ENCODE results near the gene MALRD1.

The MALRD1 gene

DNA sequence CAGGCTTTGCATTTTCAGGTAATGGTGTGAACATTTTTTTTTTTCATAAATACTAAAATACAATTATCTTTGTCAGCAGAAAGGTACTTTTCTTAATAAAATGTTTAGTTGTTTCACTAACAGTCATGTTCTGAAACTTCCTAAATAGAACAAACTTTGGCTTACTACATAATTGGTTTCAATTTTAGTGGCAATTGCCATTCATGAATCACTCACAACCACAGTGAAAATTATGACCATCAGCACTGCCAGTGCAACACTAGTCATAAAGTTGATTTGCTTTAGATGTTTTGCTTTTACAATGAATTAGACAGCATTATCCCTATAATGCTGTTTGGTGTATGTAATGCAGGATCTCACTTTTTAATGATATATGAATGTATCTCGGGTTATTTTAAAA is 470.0 kb downstream of the MALRD1 start:
- in situ Hi-C loops (cut with MboI; ENCODE audit: low pct_unique_long_range_greater_than_20kb, low sequenced_read_pairs): no loop called here

DNA sequence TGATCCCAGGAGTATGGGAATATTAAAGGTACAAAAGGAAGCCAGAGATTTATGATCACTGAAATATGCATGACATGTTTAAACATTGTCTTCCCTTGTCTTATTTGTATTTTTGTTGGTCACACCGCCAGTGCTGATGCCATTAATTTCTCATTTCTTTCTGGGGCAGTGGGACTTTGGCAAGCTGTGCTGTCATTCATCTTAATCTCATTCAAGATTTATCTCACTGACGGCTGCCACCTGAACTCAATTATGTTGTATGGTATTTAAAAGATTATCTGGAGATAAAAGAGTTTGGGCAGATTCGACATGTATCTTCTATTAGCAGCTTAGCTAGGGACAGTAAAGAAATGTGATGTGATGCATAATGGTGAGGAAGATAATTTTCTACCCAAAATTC is 482.7 kb downstream of the MALRD1 start:
- in situ Hi-C loops (cut with MboI; ENCODE audit: low pct_unique_long_range_greater_than_20kb, low sequenced_read_pairs): no loop called here
- no peak for DNase-seq

More for the DNA sequence above, 470.0 kb downstream of the MALRD1 start:
- DNase-seq: no peak

DNA sequence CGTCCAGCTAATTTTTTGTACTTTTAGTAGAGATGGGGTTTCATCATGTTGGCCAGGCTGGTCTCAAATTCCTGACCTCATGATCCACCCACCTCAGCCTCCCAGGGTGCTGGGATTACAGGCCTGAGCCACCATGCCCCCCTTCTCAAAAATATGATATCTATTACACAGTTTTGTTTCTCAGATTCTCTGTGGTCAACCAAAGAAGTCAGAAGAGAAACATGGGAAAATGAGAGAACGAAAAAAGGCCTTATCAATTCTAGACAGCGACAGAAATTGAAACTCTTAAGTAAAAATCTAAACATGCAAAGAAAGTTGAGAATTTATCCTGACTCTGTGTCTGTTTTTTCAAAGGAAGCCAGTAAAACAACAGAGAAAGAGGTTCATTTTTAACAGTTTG is 483.8 kb downstream of the MALRD1 start:
- DNase-seq: no peak
- in situ Hi-C loops (cut with MboI; ENCODE audit: low pct_unique_long_range_greater_than_20kb, low sequenced_read_pairs): no loop called here

DNA sequence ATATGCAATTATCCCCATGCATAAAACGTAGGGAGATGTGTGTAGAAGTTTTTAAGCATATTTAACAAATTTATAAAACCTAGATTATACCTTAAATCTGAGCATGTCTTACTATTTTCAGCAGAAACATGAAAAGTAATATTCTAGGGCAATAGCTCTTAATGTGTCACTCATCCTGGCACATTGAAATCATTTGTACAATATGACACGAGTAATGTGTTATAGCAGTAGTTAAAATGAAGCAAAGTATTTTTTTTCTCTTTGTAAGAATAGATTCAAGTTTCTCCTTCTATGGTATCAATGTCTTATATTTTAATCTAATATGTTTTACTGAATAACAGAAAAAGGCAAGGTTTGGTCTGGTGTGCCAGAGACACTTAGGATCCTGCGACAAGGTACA is 492.7 kb downstream of the MALRD1 start:
- no peak for DNase-seq
- in situ Hi-C loops (cut with MboI; ENCODE audit: low pct_unique_long_range_greater_than_20kb, low sequenced_read_pairs): no loop called here

DNA sequence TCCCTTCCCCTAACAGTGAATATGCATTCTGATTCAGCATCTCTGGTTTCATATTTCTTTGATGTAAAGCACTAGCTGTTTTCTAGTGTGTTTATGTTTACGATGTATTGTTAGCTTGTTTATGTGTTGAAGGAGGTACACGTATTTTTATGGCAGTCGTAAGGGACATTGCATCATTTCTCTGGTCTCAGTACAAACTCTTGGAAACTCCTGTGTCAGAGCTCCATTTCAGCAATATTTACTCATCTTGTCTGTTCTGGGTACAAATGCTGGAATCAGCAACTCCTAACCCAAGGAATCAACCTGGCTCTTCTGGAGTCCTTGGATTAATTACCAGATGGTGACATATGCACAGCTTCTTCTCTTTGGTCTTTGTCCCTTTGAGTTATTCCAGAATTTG is 497.6 kb downstream of the MALRD1 start:
- DNase-seq: no peak
- in situ Hi-C loops (cut with MboI; ENCODE audit: low pct_unique_long_range_greater_than_20kb, low sequenced_read_pairs): no loop called here

DNA sequence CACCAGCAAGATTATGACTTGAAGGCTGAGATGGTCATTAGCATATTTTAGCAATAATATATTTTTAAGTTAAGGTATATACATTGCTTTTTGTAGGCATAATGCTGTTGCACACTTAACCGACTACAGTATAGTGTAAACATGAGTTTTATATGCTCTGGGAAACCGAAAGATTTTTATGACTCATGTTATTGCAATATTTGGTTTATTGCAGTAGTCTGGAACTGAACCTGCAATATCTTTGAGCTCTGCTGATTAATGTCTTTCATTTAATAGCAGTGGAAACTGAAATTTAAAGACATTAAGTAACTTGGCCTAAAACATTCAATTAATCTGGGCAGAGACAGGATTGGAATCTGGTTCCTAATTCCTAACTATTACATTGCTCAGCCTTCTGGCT is 500.9 kb downstream of the MALRD1 start:
- in situ Hi-C loops (cut with MboI; ENCODE audit: low pct_unique_long_range_greater_than_20kb, low sequenced_read_pairs): no loop called here
- DNase-seq: no peak

DNA sequence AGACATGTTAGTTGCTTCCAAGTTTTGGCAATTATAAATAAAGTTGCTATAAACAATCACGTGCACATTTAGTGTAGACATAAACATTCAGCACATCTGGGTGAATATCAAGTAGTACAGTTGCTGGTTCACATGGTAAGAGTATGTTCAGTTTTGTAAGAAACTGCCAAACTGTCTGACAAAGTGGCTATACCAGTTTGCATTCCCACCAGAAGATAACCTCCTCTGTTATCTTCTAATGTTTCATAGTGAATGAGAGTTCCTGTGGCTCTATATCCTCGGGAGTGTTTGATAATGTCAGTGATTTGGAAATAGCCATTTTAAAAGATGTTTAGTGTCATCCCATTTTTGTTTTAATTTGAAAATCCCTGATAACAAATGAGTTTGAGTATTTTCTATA is 508.1 kb downstream of the MALRD1 start:
- in situ Hi-C loops (cut with MboI; ENCODE audit: low pct_unique_long_range_greater_than_20kb, low sequenced_read_pairs): no loop called here
- DNase-seq: no peak

DNA sequence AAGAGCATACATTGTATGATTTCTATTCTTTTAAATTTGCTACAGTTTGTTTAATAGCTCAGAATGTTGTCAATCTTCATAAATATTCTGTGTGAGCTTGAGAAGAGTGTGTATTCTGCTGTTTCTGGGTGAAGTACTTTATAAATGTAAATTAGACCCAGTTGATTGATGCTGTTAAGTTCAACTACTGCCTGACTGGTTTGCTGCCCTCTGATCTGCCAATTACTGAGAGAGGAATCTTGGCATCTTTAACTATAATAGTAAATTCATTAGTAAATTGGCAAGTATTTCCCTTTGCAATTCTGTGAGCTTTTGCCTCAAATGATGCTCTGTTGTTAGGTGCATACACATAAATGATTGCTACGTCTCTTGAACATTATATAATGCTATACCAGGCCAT is 512.6 kb downstream of the MALRD1 start:
- DNase-seq: no peak
- in situ Hi-C loops (cut with MboI; ENCODE audit: low pct_unique_long_range_greater_than_20kb, low sequenced_read_pairs): no loop called here

DNA sequence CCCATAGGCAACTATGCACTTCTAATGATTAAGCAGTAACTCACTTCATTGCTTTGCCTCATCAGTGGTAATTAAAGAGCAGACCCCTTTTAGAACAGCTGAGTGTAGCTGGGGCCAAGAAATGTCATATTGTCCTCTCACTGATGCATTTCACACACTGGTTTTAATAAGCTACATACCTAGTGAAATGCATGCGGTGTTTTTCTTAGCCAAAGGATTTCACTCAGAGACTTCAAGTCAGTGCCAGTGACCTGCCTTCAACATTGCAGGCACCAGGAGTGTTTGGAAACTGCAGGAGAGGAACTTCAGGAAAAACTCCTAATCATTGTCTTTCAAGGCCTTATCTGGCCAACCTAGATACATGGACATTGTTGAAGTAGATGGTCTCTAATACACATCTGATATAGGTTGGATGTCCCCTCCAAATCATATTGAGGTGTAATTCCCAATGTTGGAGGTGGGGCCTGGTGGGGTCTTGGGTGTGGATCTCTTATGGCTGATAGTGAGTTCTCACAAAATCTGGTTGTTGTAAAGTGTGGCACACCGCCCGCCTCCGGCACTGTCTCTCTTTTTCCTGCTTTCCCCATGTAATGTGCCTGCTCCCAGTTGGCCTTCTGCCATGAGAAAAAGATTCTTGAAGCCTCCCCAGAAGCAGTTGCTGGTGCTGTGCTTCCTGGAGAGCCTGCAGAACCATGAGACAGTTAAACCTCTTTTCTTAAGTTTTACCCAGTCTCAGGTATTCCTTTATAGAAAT is 515.0 kb downstream of the MALRD1 start:
- in situ Hi-C loops (cut with MboI; ENCODE audit: low pct_unique_long_range_greater_than_20kb, low sequenced_read_pairs): no loop called here
- no peak for DNase-seq

DNA sequence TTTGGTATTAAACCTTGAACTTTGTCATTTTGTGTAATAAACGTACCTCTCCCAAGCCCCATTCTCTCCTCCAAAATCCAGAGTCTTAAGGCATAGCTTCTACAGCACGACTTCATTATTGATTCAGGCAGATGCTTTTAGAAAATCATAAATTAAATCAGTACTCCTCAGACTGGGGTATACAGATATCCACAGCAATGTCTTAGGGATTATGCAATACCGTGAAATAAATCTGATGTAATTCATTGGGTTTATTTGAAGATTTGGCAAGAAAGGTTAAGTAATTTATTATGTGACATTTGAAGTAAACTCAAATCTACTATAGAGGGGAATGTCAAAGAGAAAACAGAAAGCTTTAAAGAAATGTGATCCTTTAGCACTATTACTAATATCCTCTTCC is 521.5 kb downstream of the MALRD1 start:
- no peak for DNase-seq
- in situ Hi-C loops (cut with MboI; ENCODE audit: low pct_unique_long_range_greater_than_20kb, low sequenced_read_pairs): no loop called here

DNA sequence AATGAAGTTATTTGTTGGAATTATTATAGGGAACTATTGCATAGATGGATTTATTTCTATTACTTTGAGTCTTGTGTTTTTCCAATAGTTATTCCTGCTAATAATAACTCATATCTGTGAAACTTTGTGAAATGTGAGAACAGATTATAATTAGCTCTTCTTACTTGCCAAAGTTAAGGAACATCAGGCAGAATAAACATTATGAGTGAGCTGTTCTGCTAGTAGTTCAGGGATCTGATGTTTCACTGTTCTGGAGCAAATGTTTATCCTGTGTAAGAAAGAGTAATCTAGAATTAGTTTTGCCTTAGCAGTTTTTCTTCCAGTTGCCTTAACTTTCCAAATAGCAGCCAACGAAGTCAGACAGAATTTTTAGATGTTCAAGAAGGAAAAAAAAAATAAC is 522.4 kb downstream of the MALRD1 start:
- no peak for DNase-seq
- in situ Hi-C loops (cut with MboI; ENCODE audit: low pct_unique_long_range_greater_than_20kb, low sequenced_read_pairs): no loop called here

DNA sequence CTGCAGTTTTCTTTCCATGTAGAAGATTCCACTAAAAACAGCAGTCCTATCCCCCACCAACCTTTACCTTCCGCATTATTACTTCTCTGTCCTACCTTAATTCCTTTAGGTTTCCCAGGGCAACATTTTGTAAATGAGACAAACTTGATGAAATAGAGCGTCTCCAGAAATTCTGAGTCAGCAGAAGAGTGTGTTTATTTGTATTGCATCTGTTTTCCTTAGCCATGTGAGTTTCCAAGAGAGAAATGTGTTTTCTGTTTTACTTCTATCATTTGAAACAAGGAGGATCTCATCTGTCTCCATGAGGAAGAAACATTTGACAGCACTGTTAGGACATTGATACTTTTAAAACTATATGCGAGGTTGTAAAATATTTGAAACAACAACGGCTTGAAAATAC is 523.5 kb downstream of the MALRD1 start:
- in situ Hi-C loops (cut with MboI; ENCODE audit: low pct_unique_long_range_greater_than_20kb, low sequenced_read_pairs): no loop called here
- DNase-seq: no peak

DNA sequence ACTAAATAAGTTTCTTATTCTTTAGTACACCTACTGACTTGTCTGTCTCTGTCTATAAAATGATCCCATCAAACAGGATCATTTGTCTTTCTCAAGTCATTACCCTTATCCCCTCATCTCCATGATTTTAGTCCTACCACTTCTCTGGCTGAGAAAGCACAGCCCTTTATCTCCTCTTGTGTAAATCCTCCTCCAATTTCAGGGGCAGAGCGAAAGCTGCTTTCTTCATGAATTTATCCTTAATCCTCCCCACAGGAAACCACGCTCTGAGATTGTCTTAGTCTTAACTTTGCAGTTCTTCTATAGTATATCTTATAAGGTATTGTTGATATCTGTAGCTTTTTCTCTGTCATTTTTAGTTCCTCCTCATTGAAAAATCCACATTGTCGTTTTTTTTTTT is 528.0 kb downstream of the MALRD1 start:
- in situ Hi-C loops (cut with MboI; ENCODE audit: low pct_unique_long_range_greater_than_20kb, low sequenced_read_pairs): no loop called here
- no peak for DNase-seq

DNA sequence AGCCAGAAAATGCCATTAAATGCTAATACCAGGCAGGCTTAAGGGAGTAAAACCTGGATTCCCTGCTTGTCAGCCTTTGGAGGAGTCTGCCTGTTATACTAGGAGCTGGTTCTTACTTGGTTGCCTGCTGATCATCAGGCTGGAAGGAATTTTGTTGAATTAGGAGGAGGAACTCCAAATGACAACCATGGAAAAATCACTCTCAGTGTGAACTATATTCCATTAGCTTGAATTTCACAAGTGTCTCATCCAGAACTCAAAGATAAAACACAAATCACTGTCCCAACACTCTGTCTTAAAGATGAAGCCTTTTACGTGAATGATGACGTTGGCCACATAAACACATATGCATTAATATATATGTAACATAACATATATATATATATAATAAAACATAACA is 528.8 kb downstream of the MALRD1 start:
- in situ Hi-C loops (cut with MboI; ENCODE audit: low pct_unique_long_range_greater_than_20kb, low sequenced_read_pairs): no loop called here
- DNase-seq: no peak

DNA sequence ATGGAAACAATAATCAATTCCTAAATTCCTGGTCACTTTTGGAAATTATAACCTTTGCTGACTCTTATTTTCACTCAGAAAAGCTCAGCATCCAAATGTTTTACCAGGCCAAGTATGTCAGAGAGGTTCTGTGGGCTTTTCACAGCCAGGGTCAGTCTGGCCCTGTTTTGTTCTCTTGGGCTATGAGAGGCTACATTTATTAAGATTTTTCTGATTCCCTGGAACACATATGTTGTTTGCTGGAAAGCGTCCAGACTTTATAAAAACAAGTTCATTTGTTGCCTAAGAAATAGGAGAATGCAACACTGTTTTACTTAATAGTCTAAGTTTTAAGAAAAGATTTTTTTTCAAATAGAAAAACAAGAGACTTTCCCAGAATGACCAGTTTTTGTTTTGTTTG is 529.2 kb downstream of the MALRD1 start:
- in situ Hi-C loops (cut with MboI; ENCODE audit: low pct_unique_long_range_greater_than_20kb, low sequenced_read_pairs): no loop called here

DNA sequence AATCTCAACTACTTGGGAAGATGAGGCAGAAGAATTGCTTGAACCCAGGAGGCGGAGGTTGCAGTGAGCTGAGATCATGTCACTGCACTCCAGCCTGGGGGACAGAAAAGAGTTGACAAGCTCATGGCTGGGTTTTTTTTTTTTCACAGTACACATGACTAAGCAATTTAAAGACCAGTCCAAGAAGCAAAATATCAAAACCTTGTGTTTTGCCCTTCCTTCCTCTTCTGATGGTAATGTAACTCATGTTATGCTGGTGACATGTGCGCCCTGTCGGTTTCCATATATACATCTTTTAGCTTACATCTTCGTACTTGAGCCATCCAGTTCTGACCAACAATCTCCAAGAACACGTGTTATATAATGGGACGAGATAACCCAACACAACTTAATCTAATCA is 530.0 kb downstream of the MALRD1 start:
- peak; percentile 16 for DNase-seq
- in situ Hi-C loops (cut with MboI; ENCODE audit: low pct_unique_long_range_greater_than_20kb, low sequenced_read_pairs): no loop called here

More for the DNA sequence above, 529.2 kb downstream of the MALRD1 start:
- no peak for DNase-seq

DNA sequence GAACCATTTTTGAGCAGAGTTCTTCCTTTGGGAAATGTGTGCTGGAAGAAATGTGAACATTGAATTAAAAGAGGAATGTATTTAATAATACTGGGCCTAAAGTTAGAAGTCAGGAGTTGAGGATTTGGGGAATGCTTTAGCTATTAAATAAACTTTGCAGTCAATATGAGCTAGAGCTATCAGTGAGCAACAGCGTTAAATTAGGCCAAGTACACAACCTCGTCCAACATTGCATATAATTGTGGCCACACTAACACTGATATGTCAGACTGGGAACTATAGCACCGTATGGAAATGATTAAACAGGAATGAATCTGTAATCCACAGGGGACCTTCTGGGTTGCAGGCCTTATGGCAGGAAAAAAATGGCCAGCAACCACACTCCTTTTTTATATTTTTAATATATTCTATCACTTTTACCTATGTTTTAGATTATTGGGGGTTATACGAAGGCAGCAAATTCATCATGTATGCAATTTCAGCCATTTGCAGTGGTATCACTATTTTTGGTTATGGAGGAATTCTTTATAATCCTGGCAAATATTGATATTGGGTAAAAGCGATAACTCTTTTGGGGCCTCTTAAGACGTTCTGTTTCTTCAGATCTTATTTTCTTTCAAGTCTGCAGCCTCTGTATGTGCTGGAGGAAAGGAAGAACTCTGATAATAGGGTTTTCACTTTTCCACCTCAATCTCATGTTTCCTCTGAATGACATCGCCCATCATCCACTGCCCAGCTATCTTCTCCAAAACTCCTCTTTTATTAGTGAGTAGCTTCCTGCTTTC is 531.4 kb downstream of the MALRD1 start:
- in situ Hi-C loops (cut with MboI; ENCODE audit: low pct_unique_long_range_greater_than_20kb, low sequenced_read_pairs): no loop called here
- no peak for DNase-seq

DNA sequence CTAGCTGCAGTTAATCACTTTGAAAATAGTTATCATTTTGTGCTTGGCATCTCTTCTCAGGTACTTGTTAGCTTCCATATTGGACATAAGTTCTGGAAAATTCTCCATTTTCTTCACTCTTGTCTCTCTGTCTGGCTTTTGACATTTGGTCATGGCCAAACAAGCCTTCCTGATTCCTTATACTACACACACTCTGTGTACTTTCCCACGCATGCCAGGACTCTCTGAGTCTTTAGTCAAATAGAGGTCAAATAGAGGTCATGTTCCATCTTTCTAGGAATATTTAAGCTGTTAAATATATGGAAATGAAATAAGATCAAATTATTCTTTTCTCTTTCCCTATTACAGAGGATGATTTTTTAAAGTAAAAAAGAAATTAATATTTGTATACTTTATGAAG is 532.1 kb downstream of the MALRD1 start:
- DNase-seq: no peak
- in situ Hi-C loops (cut with MboI; ENCODE audit: low pct_unique_long_range_greater_than_20kb, low sequenced_read_pairs): no loop called here

DNA sequence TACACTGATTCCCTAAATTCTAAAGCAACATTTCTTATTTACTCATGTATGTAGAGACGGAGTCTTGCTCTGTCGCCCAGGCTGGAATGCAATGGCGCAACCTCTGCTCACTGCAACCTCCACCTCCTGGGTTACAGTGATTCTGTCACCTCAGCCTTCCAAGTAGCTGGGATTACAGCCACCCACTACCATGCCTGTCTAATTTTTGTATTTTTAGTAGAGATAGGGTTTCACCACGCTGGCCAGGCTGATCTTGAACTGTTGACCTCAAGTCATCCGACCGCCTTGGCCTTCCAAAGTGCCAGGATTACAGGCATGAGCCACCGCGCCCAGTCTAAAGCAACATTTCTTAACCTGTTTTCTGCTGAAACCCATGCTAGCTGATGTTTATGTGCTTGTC is 540.0 kb downstream of the MALRD1 start:
- no peak for DNase-seq
- in situ Hi-C loops (cut with MboI; ENCODE audit: low pct_unique_long_range_greater_than_20kb, low sequenced_read_pairs): no loop called here

DNA sequence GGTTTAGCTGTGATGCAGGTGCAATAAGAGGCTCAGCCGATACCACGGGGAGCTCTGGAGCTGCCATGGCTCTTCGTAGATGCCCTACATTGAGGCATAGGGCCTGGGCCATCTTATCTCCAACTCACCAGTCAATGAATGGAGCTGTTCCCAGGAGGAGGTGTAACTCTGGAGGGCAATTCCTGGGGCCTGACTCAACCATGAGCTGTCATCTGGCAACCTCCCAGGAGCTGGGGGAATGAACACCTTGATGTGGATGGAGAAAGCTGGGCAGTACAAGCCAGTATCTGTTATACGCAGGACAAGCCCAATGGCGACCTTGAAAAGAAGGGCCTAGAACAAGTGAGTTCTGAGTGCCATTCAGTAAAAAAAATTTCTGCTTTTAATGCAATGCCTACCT is 543.7 kb downstream of the MALRD1 start:
- in situ Hi-C loops (cut with MboI; ENCODE audit: low pct_unique_long_range_greater_than_20kb, low sequenced_read_pairs): no loop called here
- no peak for DNase-seq

All from KBM-7 (cell line).